UCSD-AML1 (cell line): ENCODE results near the gene SLC6A9.
A peak's percentile ranks its signal among the peaks of the same experiment; 100 is the strongest.

Experiments used
- DNase-seq: peaks from one replicate; lab custom pipeline; 2025; ENCODE audit not compliant: unreplicated experiment; lab: John Stamatoyannopoulos, UW

Gene SLC6A9

GRCh38 chr1:43986712-43987111, 44.5 kb downstream of the SLC6A9 start:
- DNase-seq: no peak

- no peak for DNase-seq
These were observed 45.2 kb downstream of the SLC6A9 start for GRCh38 chr1:43985984-43986595.

GRCh38 chr1:43984855-43985254, 46.4 kb downstream of the SLC6A9 start:
- no peak for DNase-seq

GRCh38 chr1:43983253-43983899, 47.9 kb downstream of the SLC6A9 start:
- no peak for DNase-seq

GRCh38 chr1:43982808-43983207, 48.5 kb downstream of the SLC6A9 start:
- no peak for DNase-seq

- no peak for DNase-seq
These were observed 49.0 kb downstream of the SLC6A9 start for GRCh38 chr1:43982241-43982640.

- DNase-seq: no peak
These were observed 49.6 kb downstream of the SLC6A9 start for GRCh38 chr1:43981636-43982035.

GRCh38 chr1:43981135-43981491, 50.1 kb downstream of the SLC6A9 start:
- DNase-seq: no peak

- no peak for DNase-seq
These were observed 50.8 kb downstream of the SLC6A9 start for GRCh38 chr1:43980255-43981134.

- DNase-seq: no peak
These were observed 51.6 kb downstream of the SLC6A9 start for GRCh38 chr1:43979528-43980254.

GRCh38 chr1:43979261-43979527, 52.1 kb downstream of the SLC6A9 start:
- no peak for DNase-seq

GRCh38 chr1:43978551-43979260, 52.6 kb downstream of the SLC6A9 start, which contains the start of gene B4GALT2:
Gene B4GALT2 (plus strand): TSS chr1:43979210. CDS start chr1:43981161, 1,951 bp downstream.
- no peak for DNase-seq

- no peak for DNase-seq
These were observed 53.1 kb downstream of the SLC6A9 start for GRCh38 chr1:43978264-43978550.

- no peak for DNase-seq
These were observed 53.6 kb downstream of the SLC6A9 start for GRCh38 chr1:43977376-43978263.

GRCh38 chr1:43976890-43977289, 54.4 kb downstream of the SLC6A9 start:
- no peak for DNase-seq

GRCh38 chr1:43976045-43976444, 55.2 kb downstream of the SLC6A9 start:
- DNase-seq: no peak

- peak; percentile 63 for DNase-seq
These were observed 55.9 kb downstream of the SLC6A9 start for GRCh38 chr1:43975249-43975961.

- DNase-seq: peak; percentile 94
These were observed 56.6 kb downstream of the SLC6A9 start, which contains the start of gene ATP6V0B for GRCh38 chr1:43974443-43975248. Gene ATP6V0B (plus strand): TSS chr1:43974960. CDS start chr1:43975041, 81 bp downstream.
